ENCODE results near the gene IL10RA. TPM values are rescaled to one million over a fixed set of nuclear protein-coding genes. Genes with fewer than 3 reads are reported as not detected.

IL10RA gene
- total and polyA plus RNA-seq, 9 of the 15 experiments (the other 6 are each of a cell fraction or from before 2014, with no cell fraction given), result 0.17 to 17.3 (median 2.9) TPM

DNA sequence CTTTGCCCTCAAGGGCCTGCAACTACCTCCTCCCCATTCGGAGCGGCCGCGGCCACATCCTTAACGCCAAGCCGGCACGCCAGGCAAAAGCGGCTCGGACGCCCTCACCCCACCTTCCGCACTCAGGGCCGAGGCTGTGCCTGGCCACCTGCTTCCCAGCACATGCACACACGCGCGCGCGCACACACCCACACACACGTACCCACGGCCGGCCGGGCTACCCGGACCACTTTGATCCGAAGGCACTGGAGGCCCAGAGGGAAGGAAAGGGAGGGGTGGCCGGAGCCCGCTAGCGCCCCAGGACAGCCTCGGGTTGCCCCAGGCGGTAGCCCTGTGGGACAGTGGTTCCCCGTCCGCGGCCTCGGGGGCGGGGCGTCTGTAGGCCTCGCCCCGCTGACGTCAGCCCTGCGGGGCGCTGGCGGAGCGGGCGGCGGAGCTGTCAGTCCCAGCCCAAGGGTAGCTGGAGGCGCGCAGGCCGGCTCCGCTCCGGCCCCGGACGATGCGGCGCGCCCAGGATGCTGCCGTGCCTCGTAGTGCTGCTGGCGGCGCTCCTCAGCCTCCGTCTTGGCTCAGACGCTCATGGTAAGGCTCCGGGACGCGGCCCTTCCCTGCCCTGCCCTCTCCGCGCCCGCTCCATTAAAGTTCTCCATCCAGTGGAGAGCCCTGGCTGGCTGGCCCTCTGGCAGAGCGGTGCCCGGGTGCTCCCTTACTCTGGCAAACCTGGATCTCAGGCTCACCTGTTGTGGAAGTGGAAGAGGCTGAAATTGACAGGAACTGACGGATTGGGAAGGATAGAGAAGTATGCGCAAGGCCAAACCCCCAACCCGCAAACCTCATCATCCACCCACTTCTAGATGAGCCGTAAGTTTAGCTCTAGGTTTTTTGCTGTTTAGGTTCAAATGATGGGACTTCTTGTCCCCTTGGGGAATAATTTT, at the start of gene IL10RA (continued):
- TF ChIP-seq, protein P1, sequence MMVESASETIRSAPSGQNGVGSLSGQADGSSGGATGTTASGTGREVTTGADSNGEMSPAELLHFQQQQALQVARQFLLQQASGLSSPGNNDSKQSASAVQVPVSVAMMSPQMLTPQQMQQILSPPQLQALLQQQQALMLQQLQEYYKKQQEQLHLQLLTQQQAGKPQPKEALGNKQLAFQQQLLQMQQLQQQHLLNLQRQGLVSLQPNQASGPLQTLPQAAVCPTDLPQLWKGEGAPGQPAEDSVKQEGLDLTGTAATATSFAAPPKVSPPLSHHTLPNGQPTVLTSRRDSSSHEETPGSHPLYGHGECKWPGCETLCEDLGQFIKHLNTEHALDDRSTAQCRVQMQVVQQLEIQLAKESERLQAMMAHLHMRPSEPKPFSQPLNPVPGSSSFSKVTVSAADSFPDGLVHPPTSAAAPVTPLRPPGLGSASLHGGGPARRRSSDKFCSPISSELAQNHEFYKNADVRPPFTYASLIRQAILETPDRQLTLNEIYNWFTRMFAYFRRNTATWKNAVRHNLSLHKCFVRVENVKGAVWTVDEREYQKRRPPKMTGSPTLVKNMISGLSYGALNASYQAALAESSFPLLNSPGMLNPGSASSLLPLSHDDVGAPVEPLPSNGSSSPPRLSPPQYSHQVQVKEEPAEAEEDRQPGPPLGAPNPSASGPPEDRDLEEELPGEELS (CRISPR knock-in tag; IDR thresholded peaks at IDR 0.05; ENCODE audit: borderline replicate concordance), result peak; percentile 99
- no peak for TF ChIP-seq RFX7 (CRISPR knock-in tag; IDR thresholded peaks at IDR 0.05)
- TF ChIP-seq, protein P2, sequence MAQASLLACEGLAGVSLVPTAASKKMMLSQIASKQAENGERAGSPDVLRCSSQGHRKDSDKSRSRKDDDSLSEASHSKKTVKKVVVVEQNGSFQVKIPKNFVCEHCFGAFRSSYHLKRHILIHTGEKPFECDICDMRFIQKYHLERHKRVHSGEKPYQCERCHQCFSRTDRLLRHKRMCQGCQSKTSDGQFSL (CRISPR knock-in tag; IDR thresholded peaks at IDR 0.05), result peak; percentile 82
- TF ChIP-seq, protein P2 (tag; IDR thresholded peaks at IDR 0.05), result no peak
- TF ChIP-seq IRF2 (CRISPR knock-in tag; IDR thresholded peaks at IDR 0.05), result 0 out of 2 replicates have a peak, but pooled peaks have one; percentile 43
- TF ChIP-seq, protein P3, sequence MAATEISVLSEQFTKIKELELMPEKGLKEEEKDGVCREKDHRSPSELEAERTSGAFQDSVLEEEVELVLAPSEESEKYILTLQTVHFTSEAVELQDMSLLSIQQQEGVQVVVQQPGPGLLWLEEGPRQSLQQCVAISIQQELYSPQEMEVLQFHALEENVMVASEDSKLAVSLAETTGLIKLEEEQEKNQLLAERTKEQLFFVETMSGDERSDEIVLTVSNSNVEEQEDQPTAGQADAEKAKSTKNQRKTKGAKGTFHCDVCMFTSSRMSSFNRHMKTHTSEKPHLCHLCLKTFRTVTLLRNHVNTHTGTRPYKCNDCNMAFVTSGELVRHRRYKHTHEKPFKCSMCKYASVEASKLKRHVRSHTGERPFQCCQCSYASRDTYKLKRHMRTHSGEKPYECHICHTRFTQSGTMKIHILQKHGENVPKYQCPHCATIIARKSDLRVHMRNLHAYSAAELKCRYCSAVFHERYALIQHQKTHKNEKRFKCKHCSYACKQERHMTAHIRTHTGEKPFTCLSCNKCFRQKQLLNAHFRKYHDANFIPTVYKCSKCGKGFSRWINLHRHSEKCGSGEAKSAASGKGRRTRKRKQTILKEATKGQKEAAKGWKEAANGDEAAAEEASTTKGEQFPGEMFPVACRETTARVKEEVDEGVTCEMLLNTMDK (IDR thresholded peaks at IDR 0.05; ENCODE audit: borderline replicate concordance, insufficient read depth, low read depth, low read length, poor library complexity, severe bottlenecking), result peak; percentile 19
- no peak for TF ChIP-seq MCM2 (IDR thresholded peaks at IDR 0.05; ENCODE audit: low read depth)
- TF ChIP-seq, protein P4, sequence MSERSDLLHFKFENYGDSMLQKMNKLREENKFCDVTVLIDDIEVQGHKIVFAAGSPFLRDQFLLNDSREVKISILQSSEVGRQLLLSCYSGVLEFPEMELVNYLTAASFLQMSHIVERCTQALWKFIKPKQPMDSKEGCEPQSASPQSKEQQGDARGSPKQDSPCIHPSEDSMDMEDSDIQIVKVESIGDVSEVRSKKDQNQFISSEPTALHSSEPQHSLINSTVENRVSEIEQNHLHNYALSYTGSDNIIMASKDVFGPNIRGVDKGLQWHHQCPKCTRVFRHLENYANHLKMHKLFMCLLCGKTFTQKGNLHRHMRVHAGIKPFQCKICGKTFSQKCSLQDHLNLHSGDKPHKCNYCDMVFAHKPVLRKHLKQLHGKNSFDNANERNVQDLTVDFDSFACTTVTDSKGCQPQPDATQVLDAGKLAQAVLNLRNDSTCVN (CRISPR knock-in tag; IDR thresholded peaks at IDR 0.05), result no peak
- no peak for TF ChIP-seq DNMT1 (IDR thresholded peaks at IDR 0.05)
- TF ChIP-seq EP300 (IDR thresholded peaks at IDR 0.05; ENCODE audit: low read length), result no peak
- TF ChIP-seq TCF7 (IDR thresholded peaks at IDR 0.05; ENCODE audit: borderline replicate concordance), result no peak
- TF ChIP-seq ZNF780A (CRISPR knock-in tag; IDR thresholded peaks at IDR 0.05), result no peak
- TF ChIP-seq DMBX1 (CRISPR knock-in tag; IDR thresholded peaks at IDR 0.05; ENCODE audit: borderline replicate concordance), result no peak
- no peak for TF ChIP-seq MCM7 (IDR thresholded peaks at IDR 0.05)
- peak; percentile 67 for TF ChIP-seq TAF9B (IDR thresholded peaks at IDR 0.05; ENCODE audit: partially characterized antibody)
- TF ChIP-seq NR2C2 (CRISPR knock-in tag; IDR thresholded peaks at IDR 0.05), result no peak
- 0 out of 2 replicates have a peak, but pooled peaks have one; percentile 19 for TF ChIP-seq NR2C2 (tag; IDR thresholded peaks at IDR 0.05)
- TF ChIP-seq, protein P5, sequence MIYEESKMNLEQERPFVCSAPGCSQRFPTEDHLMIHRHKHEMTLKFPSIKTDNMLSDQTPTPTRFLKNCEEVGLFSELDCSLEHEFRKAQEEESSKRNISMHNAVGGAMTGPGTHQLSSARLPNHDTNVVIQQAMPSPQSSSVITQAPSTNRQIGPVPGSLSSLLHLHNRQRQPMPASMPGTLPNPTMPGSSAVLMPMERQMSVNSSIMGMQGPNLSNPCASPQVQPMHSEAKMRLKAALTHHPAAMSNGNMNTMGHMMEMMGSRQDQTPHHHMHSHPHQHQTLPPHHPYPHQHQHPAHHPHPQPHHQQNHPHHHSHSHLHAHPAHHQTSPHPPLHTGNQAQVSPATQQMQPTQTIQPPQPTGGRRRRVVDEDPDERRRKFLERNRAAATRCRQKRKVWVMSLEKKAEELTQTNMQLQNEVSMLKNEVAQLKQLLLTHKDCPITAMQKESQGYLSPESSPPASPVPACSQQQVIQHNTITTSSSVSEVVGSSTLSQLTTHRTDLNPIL (CRISPR knock-in tag; IDR thresholded peaks at IDR 0.05), result no peak
- 0 out of 4 replicates have a peak, but pooled peaks of 1 of the 2 experiments have one; percentile 53 for TF ChIP-seq TBL1XR1 (IDR thresholded peaks at IDR 0.05; ENCODE audit: low read length in 2 of 2)
- peak in 1 of 2 experiments; percentile 89; a peak in 2 of 4 replicates for TF ChIP-seq HDAC1 (IDR thresholded peaks at IDR 0.05)
